Left lung (tissue), 10 donors: ENCODE results near the gene NID2. TPM values are rescaled to one million over a fixed set of nuclear protein-coding genes. Genes with fewer than 3 reads are reported as not detected.

Experiments used
- ATAC-seq: fragments of 200-7000 bp; cut with Tn5 transposase; one replicate; pipeline ENCODE4 v1.9.1; 2020; ENCODE audit warnings: moderate library complexity
- DNase-seq, 4 donors: peaks; one replicate each; pipeline ENCODE4 v3.0.0-alpha.2; 2013 to 2020
- H3K27ac ChIP-seq, 2 donors: fragments of 200-600 bp; sonication (generic) in 1 of 2; one replicate each; pipeline versions ENCODE4 v1.5.0 to v1.8.0; 2020 to 2021
- H3K27me3 ChIP-seq, 2 donors: fragments of 200-600 bp; sonication (generic) in 1 of 2; one replicate each; pipeline versions ENCODE4 v1.5.0 to v1.8.0; 2020 to 2021
- H3K36me3 ChIP-seq, 2 donors: fragments of 200-600 bp; sonication (generic) in 1 of 2; one replicate each; pipeline versions ENCODE4 v1.5.0 to v1.8.0; 2020 to 2021
- H3K4me1 ChIP-seq, 2 donors: fragments of 200-600 bp; one replicate each; pipeline ENCODE4 v1.8.0; 2021
- H3K4me3 ChIP-seq, 2 donors: fragments of 200-600 bp; sonication (generic) in 1 of 2; one replicate each; pipeline versions ENCODE4 v1.5.0 to v1.8.0; 2020 to 2021; ENCODE audit warnings: mild to moderate bottlenecking in 1 of 2
- H3K9me3 ChIP-seq, 2 donors: fragments of 200-600 bp; sonication (generic) in 1 of 2; one replicate each; pipeline versions ENCODE4 v1.5.0 to v1.8.0; 2020 to 2021
- intact Hi-C, 2 donors: fragments of 100-400 bp; cut with DNase I; formaldehyde crosslinking; loops; one replicate each; pipeline versions ENCODE4 v1.11.2 to v1.14.2; 2022
- polyA plus RNA-seq, 6 donors: library from polyadenylated mRNA; unstranded; fragments of 120-200 nt; gene quantifications; one replicate each; pipeline ENCODE4 v1.2.1, GENCODE V29; 2013; ENCODE audit not compliant: insufficient read length in 6 of 6
- total RNA-seq, 2 donors: library from RNA; stranded (reverse); fragmentation: NEBNext Ultra II Directional; extraction: Animal tissue kit (Norgen Biotek cat#: 25700); gene quantifications; one replicate each; pipeline ENCODE4 v1.2.1, GENCODE V29; 2021
- TF ChIP-seq, protein P1 (sequence below), 2 donors: fragments of 200-600 bp; sonication (generic) in 1 of 2; IDR thresholded peaks; one replicate each; pipeline versions ENCODE4 v1.5.0 to v1.8.0; 2021; ENCODE audit warnings: antibody characterized with exemption in 2 of 2
- donor health status: DM: no; HTN: yes; CAD: no.
- donor health status: DM: no; HTN: no; CAD: no.

The NID2 gene
- total and polyA plus RNA-seq, 8 donors = 25.0 to 593 (median 235) TPM

DNA sequence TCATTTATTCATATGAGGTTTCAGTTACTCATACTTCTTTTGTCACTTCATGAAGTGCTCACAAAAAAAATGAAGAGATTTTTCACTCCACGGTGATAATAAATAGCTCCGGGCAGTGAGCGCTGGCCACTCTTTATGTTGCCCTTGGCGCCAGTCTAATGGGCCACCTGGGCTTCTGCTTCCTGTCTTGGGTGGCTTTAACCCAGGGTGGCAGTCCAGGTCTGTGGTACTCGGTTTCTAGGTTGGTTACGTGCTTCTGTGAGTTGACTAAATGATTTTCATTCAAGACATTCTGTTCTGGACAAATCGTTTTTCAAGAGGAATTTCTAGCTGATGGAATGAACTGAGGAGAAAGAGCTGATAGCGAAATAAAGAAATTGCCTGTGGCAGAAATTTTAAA is 34.6 kb upstream of the NID2 start:
- intact Hi-C loops = no loop called here

DNA sequence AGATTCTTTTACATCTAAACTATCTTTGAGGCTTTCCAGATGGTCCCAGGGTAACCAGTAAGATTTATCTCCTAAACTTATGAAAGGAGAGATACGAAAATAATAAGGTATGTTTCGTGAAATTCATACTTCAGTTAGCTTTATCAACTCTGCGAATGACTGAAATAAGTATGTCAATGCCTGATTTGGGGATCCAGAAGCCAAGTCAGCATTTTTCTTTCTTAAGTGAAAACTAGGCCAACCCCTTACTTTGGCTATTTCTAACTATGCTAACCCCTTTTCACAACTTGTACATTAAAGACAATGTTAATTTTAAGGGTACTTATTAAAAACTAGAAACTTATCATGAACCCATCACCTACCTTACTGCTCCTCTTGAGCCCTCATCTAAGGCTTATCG is 26.9 kb upstream of the NID2 start:
- Histone ChIP-seq H3K4me1 (no peaks in the 10 kb centered on the region), H3K4me3 (no peak overlapping the region), H3K27ac (no peak overlapping the region), H3K27me3 (no peaks in the 10 kb centered on the region), H3K9me3 (no peaks in the 10 kb centered on the region), H3K36me3 (no peaks in the 10 kb centered on the region)
- ATAC-seq (no peak), DNase-seq (no peak)
- intact Hi-C loops = no loop called here
- TF ChIP-seq, protein P1, sequence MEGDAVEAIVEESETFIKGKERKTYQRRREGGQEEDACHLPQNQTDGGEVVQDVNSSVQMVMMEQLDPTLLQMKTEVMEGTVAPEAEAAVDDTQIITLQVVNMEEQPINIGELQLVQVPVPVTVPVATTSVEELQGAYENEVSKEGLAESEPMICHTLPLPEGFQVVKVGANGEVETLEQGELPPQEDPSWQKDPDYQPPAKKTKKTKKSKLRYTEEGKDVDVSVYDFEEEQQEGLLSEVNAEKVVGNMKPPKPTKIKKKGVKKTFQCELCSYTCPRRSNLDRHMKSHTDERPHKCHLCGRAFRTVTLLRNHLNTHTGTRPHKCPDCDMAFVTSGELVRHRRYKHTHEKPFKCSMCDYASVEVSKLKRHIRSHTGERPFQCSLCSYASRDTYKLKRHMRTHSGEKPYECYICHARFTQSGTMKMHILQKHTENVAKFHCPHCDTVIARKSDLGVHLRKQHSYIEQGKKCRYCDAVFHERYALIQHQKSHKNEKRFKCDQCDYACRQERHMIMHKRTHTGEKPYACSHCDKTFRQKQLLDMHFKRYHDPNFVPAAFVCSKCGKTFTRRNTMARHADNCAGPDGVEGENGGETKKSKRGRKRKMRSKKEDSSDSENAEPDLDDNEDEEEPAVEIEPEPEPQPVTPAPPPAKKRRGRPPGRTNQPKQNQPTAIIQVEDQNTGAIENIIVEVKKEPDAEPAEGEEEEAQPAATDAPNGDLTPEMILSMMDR (IDR thresholded peaks at IDR 0.05) = no peak

More for the DNA sequence above, 34.6 kb upstream of the NID2 start:
- Histone ChIP-seq H3K4me3 (no peak overlapping the region), H3K4me1 (no peaks in the 10 kb centered on the region), H3K27me3 (no peaks in the 10 kb centered on the region), H3K27ac (no peak overlapping the region), H3K36me3 (no peaks in the 10 kb centered on the region), H3K9me3 (no peaks in the 10 kb centered on the region)
- TF ChIP-seq, protein P1 (IDR thresholded peaks at IDR 0.05) = no peak
- no peak for DNase-seq
- ATAC-seq = no peak

- DNase-seq (no peak), ATAC-seq (no peak)
- no peaks in the 10 kb centered on the region for H3K9me3 ChIP-seq
- no peaks in the 10 kb centered on the region for H3K27me3 ChIP-seq
- H3K4me3 ChIP-seq = no peak overlapping the region
- intact Hi-C loops = no loop called here
- H3K27ac ChIP-seq = no peak overlapping the region
- H3K36me3 ChIP-seq = no peaks in the 10 kb centered on the region
- H3K4me1 ChIP-seq = no peaks in the 10 kb centered on the region
- TF ChIP-seq, protein P1 (IDR thresholded peaks at IDR 0.05) = no peak
Observed at GRCh38 chr14:52095336-52095735, 26.5 kb upstream of the NID2 start.

DNA sequence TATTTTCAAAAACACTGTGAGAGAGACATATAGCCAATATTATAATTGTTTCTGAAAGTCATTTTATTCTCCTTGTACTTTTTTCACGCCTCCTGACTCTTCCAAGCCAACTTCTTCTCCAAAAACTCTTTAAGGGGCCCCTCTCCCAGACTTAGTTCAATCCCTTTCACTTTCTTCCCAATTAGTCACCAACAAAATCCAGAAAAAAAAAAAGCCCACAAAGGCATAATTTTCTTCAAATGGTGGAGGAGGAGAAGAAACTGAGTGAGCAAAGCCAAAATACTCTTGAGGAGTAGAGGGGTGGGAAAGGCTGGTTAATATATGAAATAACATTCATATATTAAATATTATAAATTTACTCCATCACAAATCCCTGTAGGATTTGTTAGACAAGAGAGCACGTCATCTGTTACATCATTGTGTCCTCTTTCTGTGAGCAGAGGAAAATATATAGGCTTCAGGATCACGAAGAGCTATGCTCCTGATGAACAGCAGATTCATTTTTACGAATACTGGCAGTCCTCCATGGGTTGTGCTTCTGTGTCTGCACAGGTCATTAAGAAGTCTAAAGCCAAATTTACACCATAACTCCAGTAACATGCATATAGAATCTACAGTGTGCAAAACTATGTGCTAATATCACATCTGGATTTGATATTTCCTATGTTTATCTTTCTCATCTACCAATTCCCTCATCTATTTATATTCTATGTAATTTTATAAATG is 25.9 kb upstream of the NID2 start:
- ATAC-seq (no peak), DNase-seq (no peak)
- no peaks in the 10 kb centered on the region for H3K27me3 ChIP-seq
- TF ChIP-seq, protein P1 (IDR thresholded peaks at IDR 0.05) = no peak
- H3K4me3 ChIP-seq = no peak overlapping the region
- H3K4me1 ChIP-seq = no peaks in the 10 kb centered on the region
- H3K9me3 ChIP-seq = no peaks in the 10 kb centered on the region
- intact Hi-C loops = no loop called here
- no peak overlapping the region for H3K27ac ChIP-seq
- no peaks in the 10 kb centered on the region for H3K36me3 ChIP-seq

DNA sequence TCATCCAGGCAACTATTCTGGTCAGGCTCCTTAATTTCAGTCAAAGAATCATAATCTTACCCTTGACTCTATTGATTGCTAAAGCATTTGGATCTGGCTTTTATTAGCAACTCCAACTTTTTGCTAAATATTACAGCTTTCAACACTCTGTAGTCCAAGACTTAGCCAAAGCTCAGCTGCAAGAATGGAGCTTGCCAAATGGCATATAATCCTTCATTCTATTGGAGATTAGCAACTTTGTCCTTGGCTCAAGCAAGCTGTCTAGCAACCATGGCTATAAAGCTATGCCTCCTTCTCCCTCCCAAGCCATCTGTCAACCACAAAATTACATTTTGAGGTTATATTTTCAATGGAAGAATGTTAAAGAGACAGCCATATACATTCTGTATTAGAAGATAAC is 23.1 kb upstream of the NID2 start:
- TF ChIP-seq, protein P1 (IDR thresholded peaks at IDR 0.05) = no peak
- H3K9me3 ChIP-seq = no peaks in the 10 kb centered on the region
- H3K27me3 ChIP-seq = no peaks in the 10 kb centered on the region
- no peak overlapping the region for H3K27ac ChIP-seq
- no peaks in the 10 kb centered on the region for H3K4me1 ChIP-seq
- H3K36me3 ChIP-seq = no peaks in the 10 kb centered on the region
- no peak for DNase-seq
- intact Hi-C loops = no loop called here
- H3K4me3 ChIP-seq = no peak overlapping the region
- ATAC-seq = no peak
